ENCODE results near the gene TARBP2. TPM values are rescaled to one million over a fixed set of nuclear protein-coding genes. Genes with fewer than 3 reads are reported as not detected.

The TARBP2 gene
- total RNA-seq, 1 experiment from 2014 or later: 66.1 TPM

- DNase-seq: no peak
- Histone ChIP-seq H3K9me3 (no peaks in the 10 kb centered on the region), H3K36me3 (peaks cover 38% of the 10 kb centered on the region), H3K4me3 (no peak overlapping the region), H3K27me3 (no peaks in the 10 kb centered on the region)
Measured at GRCh38 chr12:53485955-53486735, 14.9 kb upstream of the TARBP2 start.

- H3K36me3 ChIP-seq: peaks cover 30% of the 10 kb centered on the region
- H3K4me3 ChIP-seq: no peak overlapping the region
- DNase-seq: no peak
- no peaks in the 10 kb centered on the region for H3K9me3 ChIP-seq
- no peaks in the 10 kb centered on the region for H3K27me3 ChIP-seq
Measured at GRCh38 chr12:53486736-53487487, 14.2 kb upstream of the TARBP2 start.

GRCh38 chr12:53489242-53489864 lies 11.7 kb upstream of the TARBP2 start:
- no peak overlapping the region for H3K4me3 ChIP-seq
- no peaks in the 10 kb centered on the region for H3K27me3 ChIP-seq
- DNase-seq: no peak
- no peaks in the 10 kb centered on the region for H3K9me3 ChIP-seq
- peaks cover 7% of the 10 kb centered on the region for H3K36me3 ChIP-seq

GRCh38 chr12:53492188-53492587 lies 8.9 kb upstream of the TARBP2 start:
- Histone ChIP-seq H3K4me3 (peak overlapping the region; percentile 53), H3K9me3 (no peaks in the 10 kb centered on the region), H3K36me3 (no peaks in the 10 kb centered on the region), H3K27me3 (no peaks in the 10 kb centered on the region)
- no peak for DNase-seq

GRCh38 chr12:53492830-53493609 lies 8.1 kb upstream of the TARBP2 start:
- Histone ChIP-seq H3K36me3 (no peaks in the 10 kb centered on the region), H3K9me3 (no peaks in the 10 kb centered on the region), H3K27me3 (no peaks in the 10 kb centered on the region), H3K4me3 (peak overlapping the region; percentile 53)
- peak; percentile 90 for DNase-seq

- H3K27me3 ChIP-seq: no peaks in the 10 kb centered on the region
- H3K4me3 ChIP-seq: peak overlapping the region; percentile 53
- H3K36me3 ChIP-seq: no peaks in the 10 kb centered on the region
- H3K9me3 ChIP-seq: no peaks in the 10 kb centered on the region
- DNase-seq: no peak
Measured at GRCh38 chr12:53493610-53494391, 7.3 kb upstream of the TARBP2 start.

GRCh38 chr12:53495903-53496751 lies 5.0 kb upstream of the TARBP2 start:
- peak; percentile 62 for DNase-seq
- Histone ChIP-seq H3K27me3 (no peaks in the 10 kb centered on the region), H3K9me3 (no peaks in the 10 kb centered on the region), H3K4me3 (no peak overlapping the region; the same call in 1 of the 2 replicates), H3K36me3 (no peaks in the 10 kb centered on the region)

GRCh38 chr12:53496752-53497032 lies 4.4 kb upstream of the TARBP2 start:
- H3K4me3 ChIP-seq: no peak overlapping the region; the same call in 1 of the 2 replicates
- no peaks in the 10 kb centered on the region for H3K27me3 ChIP-seq

GRCh38 chr12:53497461-53497860 lies 3.6 kb upstream of the TARBP2 start:
- H3K4me3 ChIP-seq: no peak overlapping the region
- H3K27me3 ChIP-seq: no peaks in the 10 kb centered on the region
- H3K36me3 ChIP-seq: no peaks in the 10 kb centered on the region
- DNase-seq: no peak
- H3K9me3 ChIP-seq: no peaks in the 10 kb centered on the region

More at GRCh38 chr12:53496752-53497032, 4.4 kb upstream of the TARBP2 start:
- no peaks in the 10 kb centered on the region for H3K36me3 ChIP-seq
- H3K9me3 ChIP-seq: no peaks in the 10 kb centered on the region
- no peak for DNase-seq

GRCh38 chr12:53498235-53498630 lies 2.9 kb upstream of the TARBP2 start:
- peak overlapping the region; percentile 77 for H3K4me3 ChIP-seq
- no peaks in the 10 kb centered on the region for H3K27me3 ChIP-seq
- no peaks in the 10 kb centered on the region for H3K9me3 ChIP-seq
- DNase-seq: no peak
- peaks cover 3% of the 10 kb centered on the region; the same call in 1 of the 2 replicates for H3K36me3 ChIP-seq

GRCh38 chr12:53499266-53500141 lies 1.6 kb upstream of the TARBP2 start, which contains the start of gene MAP3K12:
MAP3K12 (minus strand) TSS chr12:53499458; CDS start chr12:53487391, 12,067 bp downstream.
- Histone ChIP-seq H3K27me3 (no peaks in the 10 kb centered on the region), H3K9me3 (no peaks in the 10 kb centered on the region), H3K4me3 (peak within 1 kb of the TSS; percentile 77), H3K36me3 (peaks cover 16% of the 10 kb centered on the region; the same call in 1 of the 2 replicates)
- peak; percentile 74 for DNase-seq

GRCh38 chr12:53500142-53500775 lies 824 bp upstream of the TARBP2 start:
- no peaks in the 10 kb centered on the region for H3K27me3 ChIP-seq
- peaks cover 24% of the 10 kb centered on the region for H3K36me3 ChIP-seq
- H3K4me3 ChIP-seq: peak overlapping the region; percentile 77
- DNase-seq: no peak
- no peaks in the 10 kb centered on the region for H3K9me3 ChIP-seq

- H3K27me3 ChIP-seq: no peaks in the 10 kb centered on the region
Measured at GRCh38 chr12:53501615-53502181, 615 bp downstream of the TARBP2 start.

GRCh38 chr12:53502331-53502730 lies 1.2 kb downstream of the TARBP2 start:
- DNase-seq: peak; percentile 74
- H3K36me3 ChIP-seq: peaks cover 44% of the 10 kb centered on the region
- H3K27me3 ChIP-seq: no peaks in the 10 kb centered on the region
- peak overlapping the region; percentile 77 for H3K4me3 ChIP-seq
- no peaks in the 10 kb centered on the region for H3K9me3 ChIP-seq

More at GRCh38 chr12:53501615-53502181, 615 bp downstream of the TARBP2 start:
- H3K9me3 ChIP-seq: no peaks in the 10 kb centered on the region
- DNase-seq: no peak
- H3K4me3 ChIP-seq: peak overlapping the region; percentile 77
- peaks cover 38% of the 10 kb centered on the region for H3K36me3 ChIP-seq

All from MG63 (cell line).